ENCODE measurements around the gene CCDC80.

DNA sequence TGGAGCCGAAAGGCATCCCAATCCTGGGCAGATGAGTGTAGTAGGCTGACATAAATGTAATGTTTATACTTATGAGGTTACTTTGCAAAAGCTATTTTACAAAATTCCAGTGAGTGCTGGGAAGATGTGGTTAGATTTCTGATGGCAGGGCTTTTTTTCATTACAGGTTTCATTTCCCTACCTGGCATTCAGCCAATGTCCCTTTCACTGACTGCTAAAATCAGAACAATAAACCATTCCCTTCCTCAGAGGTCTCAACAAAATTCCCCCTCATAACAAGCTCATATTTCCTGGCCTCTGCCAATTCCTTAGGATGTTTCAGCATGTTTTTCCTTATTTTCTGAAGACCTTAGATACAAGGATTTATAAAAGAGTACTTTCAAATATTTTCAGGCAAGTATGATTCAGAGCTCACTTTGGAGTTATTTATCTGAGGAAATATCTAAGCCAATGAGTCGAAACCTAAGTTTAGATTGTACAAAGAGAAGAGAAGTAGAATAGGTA is 40.9 kb upstream of the CCDC80 start:
- TF ChIP-seq FOXP2 (optimal IDR thresholded peaks at IDR 0.05; ENCODE audit: control extremely low read depth, extremely low read length, insufficient read depth) (no peak), EZH2 (IDR thresholded peaks at IDR 0.05) (no peak)
